BLaER1 (cell line): ENCODE data around the gene EIF2B4.
"Not testable (repeated sequence)": the region's sequence is repeated elsewhere in the genome, so short reads cannot be mapped to it uniquely, and the experiment has no call there.

Experiments
- H3K27ac ChIP-seq: shearing (Covaris generic); formaldehyde crosslinking; 2 replicates; pipeline ENCODE4 v1.8.1; 2022
- H3K27me3 ChIP-seq: shearing (Covaris generic); formaldehyde crosslinking; 2 replicates; pipeline ENCODE4 v1.8.1; 2022
- H3K36me3 ChIP-seq: shearing (Covaris generic); formaldehyde crosslinking; 2 replicates; pipeline ENCODE4 v1.8.1; 2022
- H3K4me1 ChIP-seq: shearing (Covaris generic); formaldehyde crosslinking; 2 replicates; pipeline ENCODE4 v1.8.1; 2022
- H3K4me2 ChIP-seq: shearing (Covaris generic); formaldehyde crosslinking; 2 replicates; pipeline ENCODE4 v1.8.1; 2022
- H3K4me3 ChIP-seq: shearing (Covaris generic); formaldehyde crosslinking; 2 replicates; pipeline ENCODE4 v1.8.1; 2022
- H3K9ac ChIP-seq: shearing (Covaris generic); formaldehyde crosslinking; 2 replicates; pipeline ENCODE4 v1.8.1; 2022
- H3K9me3 ChIP-seq: shearing (Covaris generic); formaldehyde crosslinking; 2 replicates; pipeline ENCODE4 v1.8.1; 2022
- H4K20me1 ChIP-seq: shearing (Covaris generic); formaldehyde crosslinking; 2 replicates; pipeline ENCODE4 v1.8.1; 2022
- Cebpa-rat ChIP-seq: shearing (Covaris generic); IDR thresholded peaks from 2 replicates; pipeline ENCODE4 v1.8.1; 2022

EIF2B4 gene

GRCh38 chr2:27347641-27348040 lies 22.5 kb downstream of the EIF2B4 start:
- Histone ChIP-seq H3K9me3 (no peaks in the 10 kb centered on the region), H3K9ac (no peak overlapping the region), H3K4me3 (no peak overlapping the region), H3K27ac (no peak overlapping the region), H3K36me3 (peaks cover 72% of the 10 kb centered on the region), H3K4me2 (no peak overlapping the region), H4K20me1 (peaks cover 97% of the 10 kb centered on the region), H3K27me3 (no peaks in the 10 kb centered on the region), H3K4me1 (no peaks in the 10 kb centered on the region)
- no peak for TF ChIP-seq Cebpa-rat

DNA sequence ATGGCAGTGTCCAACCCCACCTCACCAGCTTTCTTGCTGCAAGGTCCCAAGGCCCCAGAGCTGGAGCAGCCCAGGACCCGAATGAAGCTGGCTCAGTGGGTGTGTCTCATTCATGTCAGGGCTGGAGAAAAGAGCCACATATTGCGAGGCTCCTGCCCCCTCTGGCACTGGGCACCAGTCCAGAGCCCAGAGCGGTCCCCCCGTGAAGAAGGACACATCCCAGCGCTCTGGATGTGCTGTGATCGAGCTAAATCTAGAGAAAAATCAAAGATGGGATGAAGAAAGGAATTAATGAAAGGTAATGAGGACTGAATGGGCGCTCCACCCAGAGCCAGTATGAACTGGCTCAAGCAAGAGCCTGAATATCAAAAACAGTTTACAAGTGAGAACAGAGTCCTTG lies 34.0 kb downstream of the EIF2B4 start:
- H3K9ac ChIP-seq, result no peak overlapping the region
- H3K9me3 ChIP-seq, result no peaks in the 10 kb centered on the region
- H3K36me3 ChIP-seq, result peaks cover 100% of the 10 kb centered on the region
- H3K27me3 ChIP-seq, result no peaks in the 10 kb centered on the region
- H3K4me2 ChIP-seq, result no peak overlapping the region
- no peaks in the 10 kb centered on the region for H4K20me1 ChIP-seq
- H3K4me1 ChIP-seq, result no peaks in the 10 kb centered on the region
- TF ChIP-seq Cebpa-rat, result no peak
- H3K27ac ChIP-seq, result no peak overlapping the region
- H3K4me3 ChIP-seq, result no peak overlapping the region

DNA sequence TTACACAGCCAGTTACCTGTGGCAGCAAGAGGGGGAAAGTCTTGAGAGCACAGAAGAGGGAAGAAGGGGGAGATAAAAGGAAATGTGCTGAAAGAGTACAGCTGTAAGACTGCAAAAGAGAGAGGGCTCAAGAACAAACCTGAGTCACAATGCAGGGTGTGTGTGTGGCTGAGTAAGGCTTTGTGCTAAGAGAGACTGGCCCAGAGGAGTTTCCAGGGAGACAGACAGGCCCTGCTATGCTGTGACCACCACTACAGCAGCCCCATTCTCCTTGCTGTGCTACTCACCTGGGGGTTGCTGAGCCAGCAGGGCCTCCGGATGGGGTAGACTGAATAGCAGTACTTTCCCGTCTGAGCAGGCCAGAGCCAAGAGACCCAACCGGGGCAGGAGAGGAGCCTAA lies 34.8 kb downstream of the EIF2B4 start:
- no peak overlapping the region for H3K4me2 ChIP-seq
- no peaks in the 10 kb centered on the region for H3K27me3 ChIP-seq
- no peaks in the 10 kb centered on the region for H3K4me1 ChIP-seq
- no peak for TF ChIP-seq Cebpa-rat
- H3K9ac ChIP-seq, result no peak overlapping the region
- H3K4me3 ChIP-seq, result no peak overlapping the region
- H3K27ac ChIP-seq, result no peak overlapping the region
- H3K36me3 ChIP-seq, result peaks cover 100% of the 10 kb centered on the region
- H3K9me3 ChIP-seq, result no peaks in the 10 kb centered on the region
- H4K20me1 ChIP-seq, result no peaks in the 10 kb centered on the region

DNA sequence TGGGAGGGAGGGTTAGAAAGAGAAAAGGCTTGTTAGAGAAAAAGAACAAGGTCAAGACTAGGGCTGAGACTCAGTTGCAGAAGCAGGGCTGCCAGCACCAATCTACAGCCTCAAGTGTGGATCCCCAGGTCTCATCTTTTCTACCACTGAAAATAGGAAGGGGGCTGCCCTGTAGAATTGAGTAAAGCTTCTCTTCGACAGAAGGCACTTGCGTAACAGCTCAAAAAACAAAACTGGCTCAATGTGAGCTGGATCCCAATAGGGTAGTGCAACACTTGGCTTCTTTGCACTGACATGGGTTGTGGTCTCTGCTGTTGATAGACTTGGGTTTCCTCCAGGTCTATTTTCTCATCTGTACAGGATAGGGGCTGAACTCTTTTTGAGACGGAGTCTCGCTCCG lies 45.4 kb downstream of the EIF2B4 start:
- Histone ChIP-seq H4K20me1 (no peaks in the 10 kb centered on the region), H3K4me1 (peaks cover 33% of the 10 kb centered on the region), H3K27ac (no peak overlapping the region), H3K9ac (no peak overlapping the region), H3K4me2 (no peak overlapping the region), H3K9me3 (no peaks in the 10 kb centered on the region), H3K4me3 (no peak overlapping the region), H3K27me3 (no peaks in the 10 kb centered on the region), H3K36me3 (peaks cover 48% of the 10 kb centered on the region)
- no peak for TF ChIP-seq Cebpa-rat

GRCh38 chr2:27323596-27324285 lies 46.4 kb downstream of the EIF2B4 start:
- no peak for TF ChIP-seq Cebpa-rat
- Histone ChIP-seq H3K36me3 (peaks cover 42% of the 10 kb centered on the region), H4K20me1 (no peaks in the 10 kb centered on the region)

DNA sequence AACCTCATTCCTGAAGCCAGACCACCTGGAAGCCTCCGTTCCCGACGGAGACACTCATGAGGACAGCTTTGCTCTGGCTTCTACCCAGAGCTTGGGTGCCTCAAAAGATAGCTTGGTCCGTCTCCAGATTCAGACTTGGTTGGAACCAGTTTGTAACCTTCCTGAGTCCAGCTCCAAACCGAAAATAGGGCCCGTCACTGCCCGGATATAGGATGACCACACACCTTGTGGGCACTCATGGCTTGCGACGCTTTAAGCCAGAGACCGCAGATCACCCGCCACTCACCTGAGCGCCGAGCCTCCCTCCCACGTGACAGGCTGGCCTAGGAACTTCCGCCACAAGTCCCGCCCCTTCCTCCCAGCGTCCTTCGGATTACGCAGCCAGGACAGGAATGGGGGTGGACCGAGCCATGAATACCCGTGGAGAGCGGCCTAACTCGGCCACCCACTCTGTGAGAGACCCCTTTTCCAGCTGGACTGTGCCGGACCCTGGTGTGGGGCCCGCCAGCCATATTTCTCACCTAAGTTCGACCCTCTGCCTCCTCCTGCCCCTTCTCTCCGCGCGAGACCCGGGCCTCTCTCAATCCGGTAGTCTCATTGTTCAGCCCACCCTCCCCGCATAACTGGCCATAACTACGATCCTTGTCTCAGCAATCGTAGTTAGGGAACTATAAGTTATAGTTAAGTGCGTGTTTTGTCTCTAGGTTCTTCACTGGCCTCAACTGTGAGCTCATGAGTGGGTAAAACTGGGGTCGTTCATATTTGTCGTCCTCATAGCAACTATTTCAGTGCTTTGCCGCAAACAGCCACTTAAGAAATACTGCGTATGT lies 47.2 kb downstream of the EIF2B4 start, which contains the start of gene MPV17:
Gene MPV17, minus strand, starts transcription at position 332 of the 830 bp plus-strand sequence. CDS start 580 bp downstream, outside the sequence.
- no peaks in the 10 kb centered on the region for H4K20me1 ChIP-seq
- H3K9ac ChIP-seq, result peak within 1 kb of the TSS; percentile 94
- peak within 1 kb of the TSS; percentile 93 for H3K27ac ChIP-seq
- peaks cover 33% of the 10 kb centered on the region for H3K4me1 ChIP-seq
- H3K9me3 ChIP-seq, result no peaks in the 10 kb centered on the region
- H3K4me2 ChIP-seq, result peak within 1 kb of the TSS; percentile 97
- H3K4me3 ChIP-seq, result peak within 1 kb of the TSS; percentile 87
- no peaks in the 10 kb centered on the region for H3K27me3 ChIP-seq
- peaks cover 41% of the 10 kb centered on the region for H3K36me3 ChIP-seq
- TF ChIP-seq Cebpa-rat, result no peak

More at GRCh38 chr2:27323596-27324285, 46.4 kb downstream of the EIF2B4 start:
- Histone ChIP-seq H3K4me3 (peak overlapping the region; percentile 87), H3K4me1 (peaks cover 33% of the 10 kb centered on the region), H3K4me2 (peak overlapping the region; percentile 97), H3K27ac (peak overlapping the region; percentile 93), H3K9me3 (no peaks in the 10 kb centered on the region), H3K9ac (peak overlapping the region; percentile 94), H3K27me3 (no peaks in the 10 kb centered on the region)

GRCh38 chr2:27322301-27322765 lies 47.8 kb downstream of the EIF2B4 start:
- H3K36me3 ChIP-seq, result peaks cover 37% of the 10 kb centered on the region
- peak overlapping the region; percentile 94 for H3K9ac ChIP-seq
- H3K4me1 ChIP-seq, result peaks cover 33% of the 10 kb centered on the region
- no peak for TF ChIP-seq Cebpa-rat
- H3K9me3 ChIP-seq, result no peaks in the 10 kb centered on the region
- H3K27ac ChIP-seq, result peak overlapping the region; percentile 93
- H3K4me3 ChIP-seq, result peak overlapping the region; percentile 87
- peak overlapping the region; percentile 97 for H3K4me2 ChIP-seq
- H3K27me3 ChIP-seq, result no peaks in the 10 kb centered on the region
- H4K20me1 ChIP-seq, result 0 out of 2 replicates have a peak, but pooled peaks cover 2% of the 10 kb centered on the region

- Histone ChIP-seq H3K9ac (no peak overlapping the region), H3K4me1 (peaks cover 33% of the 10 kb centered on the region), H4K20me1 (0 out of 2 replicates have a peak, but pooled peaks cover 12% of the 10 kb centered on the region), H3K36me3 (peaks cover 37% of the 10 kb centered on the region), H3K4me3 (no peak overlapping the region), H3K27me3 (no peaks in the 10 kb centered on the region), H3K27ac (no peak overlapping the region), H3K9me3 (no peaks in the 10 kb centered on the region), H3K4me2 (peak overlapping the region; percentile 97)
- no peak for TF ChIP-seq Cebpa-rat
These were observed 49.1 kb downstream of the EIF2B4 start for GRCh38 chr2:27320958-27321543.

DNA sequence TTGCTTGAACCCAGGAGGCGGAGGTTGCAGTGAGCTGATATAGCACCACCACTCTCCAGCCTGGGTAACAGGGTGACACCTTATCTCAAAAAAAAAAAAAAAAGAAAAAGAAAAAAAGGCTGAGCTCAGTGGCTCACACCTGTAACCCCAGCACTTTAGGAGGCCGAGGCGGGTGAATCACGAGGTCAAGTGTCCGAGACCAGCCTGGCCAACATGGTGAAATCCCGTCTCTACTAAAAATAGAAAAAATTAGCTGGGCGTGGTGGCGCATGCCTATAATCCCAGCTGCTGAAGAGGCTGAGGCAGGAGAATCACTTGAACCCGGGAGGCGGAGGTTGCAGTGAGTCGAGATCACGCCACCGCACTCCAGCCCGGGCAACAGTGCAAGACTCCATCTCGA lies 50.3 kb downstream of the EIF2B4 start:
- not testable (repeated sequence) for H3K4me3 ChIP-seq, H3K9ac ChIP-seq, H3K27ac ChIP-seq, H3K27me3 ChIP-seq, H3K9me3 ChIP-seq, H3K4me2 ChIP-seq
- Histone ChIP-seq H3K36me3 (peaks cover 39% of the 10 kb centered on the region), H4K20me1 (0 out of 2 replicates have a peak, but pooled peaks cover 12% of the 10 kb centered on the region), H3K4me1 (peaks cover 33% of the 10 kb centered on the region)
